Measurements from ENCODE around the gene IL18R1. TPM values are rescaled to one million over a fixed set of nuclear protein-coding genes. Genes with fewer than 3 reads are reported as not detected.

Gene IL18R1
- polyA plus RNA-seq, 1 experiment = not detected

GRCh38 chr2:102412199-102412598, 56.6 kb downstream of the IL18R1 start:
- POLR2A ChIA-PET = no interaction called here

GRCh38 chr2:102417946-102418345, 62.4 kb downstream of the IL18R1 start:
- Histone ChIP-seq H3K36me3 (ENCODE audit: control insufficient read depth, insufficient read depth, low read length) (no peaks in the 10 kb centered on the region), H3K4me3 (ENCODE audit: low read depth, low read length) (no peak overlapping the region), H3K27me3 (ENCODE audit: control insufficient read depth, insufficient read depth, low read length) (no peaks in the 10 kb centered on the region)
- POLR2A ChIA-PET = no interaction called here
- CTCF ChIA-PET = no interaction called here
- no peak for TF ChIP-seq CTCF (IDR thresholded peaks at IDR 0.05; ENCODE audit: insufficient read depth, low read depth, low read length)
- no peak for DNase-seq (ENCODE audit: low read depth)

More at GRCh38 chr2:102412199-102412598, 56.6 kb downstream of the IL18R1 start:
- Histone ChIP-seq H3K4me3 (ENCODE audit: low read depth, low read length) (no peak overlapping the region), H3K36me3 (ENCODE audit: control insufficient read depth, insufficient read depth, low read length) (no peaks in the 10 kb centered on the region), H3K27me3 (ENCODE audit: control insufficient read depth, insufficient read depth, low read length) (no peaks in the 10 kb centered on the region)
- DNase-seq (ENCODE audit: low read depth) = no peak
- TF ChIP-seq CTCF (IDR thresholded peaks at IDR 0.05; ENCODE audit: insufficient read depth, low read depth, low read length) = no peak
- CTCF ChIA-PET = no interaction called here

GRCh38 chr2:102418421-102418961, 62.9 kb downstream of the IL18R1 start:
- DNase-seq (ENCODE audit: low read depth) = no peak
- ChIA-PET POLR2A (no interaction called here), CTCF (no interaction called here)
- Histone ChIP-seq H3K4me3 (ENCODE audit: low read depth, low read length) (no peak overlapping the region), H3K27me3 (ENCODE audit: control insufficient read depth, insufficient read depth, low read length) (no peaks in the 10 kb centered on the region), H3K36me3 (ENCODE audit: control insufficient read depth, insufficient read depth, low read length) (no peaks in the 10 kb centered on the region)
- TF ChIP-seq CTCF (IDR thresholded peaks at IDR 0.05; ENCODE audit: insufficient read depth, low read depth, low read length) = no peak

GRCh38 chr2:102420290-102420689, 64.7 kb downstream of the IL18R1 start:
- ChIA-PET CTCF (no interaction called here), POLR2A (no interaction called here)
- H3K4me3 ChIP-seq (ENCODE audit: low read depth, low read length) = no peak overlapping the region
- H3K36me3 ChIP-seq (ENCODE audit: control insufficient read depth, insufficient read depth, low read length) = no peaks in the 10 kb centered on the region
- no peak for TF ChIP-seq CTCF (IDR thresholded peaks at IDR 0.05; ENCODE audit: insufficient read depth, low read depth, low read length)
- no peaks in the 10 kb centered on the region for H3K27me3 ChIP-seq (ENCODE audit: control insufficient read depth, insufficient read depth, low read length)
- DNase-seq (ENCODE audit: low read depth) = no peak

GRCh38 chr2:102421890-102422759, 66.5 kb downstream of the IL18R1 start:
- no peak for DNase-seq (ENCODE audit: low read depth)
- ChIA-PET CTCF (no interaction called here), POLR2A (no interaction called here)
- Histone ChIP-seq H3K27me3 (ENCODE audit: control insufficient read depth, insufficient read depth, low read length) (no peaks in the 10 kb centered on the region), H3K4me3 (ENCODE audit: low read depth, low read length) (no peak overlapping the region), H3K36me3 (ENCODE audit: control insufficient read depth, insufficient read depth, low read length) (no peaks in the 10 kb centered on the region)
- TF ChIP-seq CTCF (IDR thresholded peaks at IDR 0.05; ENCODE audit: insufficient read depth, low read depth, low read length) = no peak

Data from BJ (cell line).